Measurements from ENCODE around the gene ACTN4.
"Not testable (repeated sequence)": the region's sequence is repeated elsewhere in the genome, so short reads cannot be mapped to it uniquely, and the experiment has no call there.

- not testable (repeated sequence) for TF ChIP-seq CTCF, POLR2A, EP300 (IDR thresholded peaks at IDR 0.05)
Measured at GRCh38 chr19:38771569-38771968, 124.1 kb downstream of the ACTN4 start.
